NCI-H2227 (cell line): ENCODE data around the gene NTSR1.

ENCODE experiments used
- DNase-seq: peaks from one replicate; lab custom pipeline; 2025; ENCODE audit not compliant: unreplicated experiment; lab: John Stamatoyannopoulos, UW

Gene NTSR1

DNA sequence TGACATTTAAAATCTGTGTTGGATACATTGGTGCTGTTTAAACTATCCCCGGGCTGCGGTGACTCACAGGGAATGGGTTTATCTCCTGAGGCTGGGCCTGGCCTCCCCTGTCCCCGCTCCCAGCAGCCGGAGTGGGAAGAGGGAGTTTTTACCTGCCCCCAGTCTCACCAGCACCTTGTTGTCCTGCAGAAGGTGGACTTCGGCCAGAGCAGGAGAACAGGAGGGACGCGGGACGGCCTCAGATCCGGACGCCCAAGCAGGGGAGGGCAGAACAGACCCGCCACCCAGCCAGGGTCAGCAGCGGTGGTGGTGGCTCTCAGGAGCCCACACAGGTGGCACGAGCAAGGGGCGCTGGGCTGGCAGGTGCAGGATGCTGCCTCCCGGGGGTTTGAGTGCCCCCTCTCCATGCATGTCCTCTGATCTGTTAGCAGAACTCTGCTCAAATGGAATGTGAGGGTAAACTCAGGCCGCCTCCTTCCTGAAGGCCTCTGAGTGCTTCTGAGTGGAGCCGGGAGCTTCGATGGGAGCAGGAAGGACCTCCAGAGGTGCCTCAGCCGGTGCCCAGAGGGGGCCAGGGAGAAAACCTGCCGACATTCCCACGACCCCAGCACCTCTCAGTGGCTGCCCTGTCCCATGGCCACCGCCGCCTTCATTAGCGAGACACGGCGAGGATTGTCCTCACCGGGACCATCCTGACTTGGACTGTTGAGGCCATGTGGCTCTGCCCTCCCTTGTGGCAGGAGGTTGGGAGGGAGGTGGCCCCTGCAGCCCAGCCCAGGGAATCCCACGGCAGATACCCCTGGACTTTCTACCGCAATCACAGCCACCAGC is 44.2 kb downstream of the NTSR1 start:
- no peak for DNase-seq

GRCh38 chr20:62753626-62754025 is 45.0 kb downstream of the NTSR1 start:
- no peak for DNase-seq

DNA sequence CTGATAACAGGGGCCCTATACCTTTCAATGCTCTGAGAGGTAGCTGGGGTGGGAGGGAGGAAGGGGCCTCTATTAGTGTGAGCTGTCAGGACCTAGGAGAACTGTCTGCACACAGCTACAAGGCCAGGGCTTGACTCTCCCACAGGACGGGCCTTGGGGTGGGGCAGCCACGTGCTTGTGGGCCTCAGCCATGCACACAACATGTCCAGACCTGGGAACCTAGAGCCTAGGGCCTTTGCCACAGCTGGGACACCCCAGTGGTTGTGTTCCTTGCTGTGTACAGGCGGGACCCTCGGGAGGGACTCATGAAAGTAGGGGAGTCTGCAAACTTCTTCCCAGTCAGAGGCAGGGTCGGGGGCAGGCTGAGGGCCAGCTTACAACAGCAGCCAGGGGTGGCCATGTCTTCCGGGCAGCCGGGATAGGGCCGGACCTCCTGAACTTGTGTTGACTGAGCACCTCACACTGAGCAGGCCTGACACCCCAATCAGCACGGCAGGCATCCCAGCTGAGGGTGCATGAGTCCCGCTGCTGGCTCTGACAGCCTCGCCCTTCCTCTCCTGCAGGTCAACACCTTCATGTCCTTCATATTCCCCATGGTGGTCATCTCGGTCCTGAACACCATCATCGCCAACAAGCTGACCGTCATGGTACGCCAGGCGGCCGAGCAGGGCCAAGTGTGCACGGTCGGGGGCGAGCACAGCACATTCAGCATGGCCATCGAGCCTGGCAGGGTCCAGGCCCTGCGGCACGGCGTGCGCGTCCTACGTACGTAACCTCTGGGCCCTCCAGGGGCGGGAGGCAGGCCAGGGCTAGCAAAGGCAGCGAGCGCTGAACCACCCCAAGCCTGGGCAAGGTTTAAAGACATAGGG is 45.7 kb downstream of the NTSR1 start:
- no peak for DNase-seq

DNA sequence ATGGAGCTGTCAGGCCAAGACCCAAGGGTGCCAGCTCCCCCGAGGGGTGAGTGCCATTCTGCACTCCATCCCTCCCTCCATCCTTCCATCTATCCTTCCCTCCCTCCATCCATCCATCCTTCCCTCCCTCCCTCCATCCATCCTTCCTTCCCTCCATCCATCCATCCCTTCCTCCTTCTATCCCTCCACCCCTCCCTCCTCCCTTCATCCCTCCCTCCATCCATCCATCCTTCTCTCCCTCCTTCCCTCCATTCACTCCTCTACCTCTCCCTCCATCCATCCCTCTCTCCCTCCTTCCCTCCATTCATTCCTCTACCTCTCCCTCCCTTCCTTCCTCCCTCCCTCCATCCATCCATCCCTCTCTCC is 46.3 kb downstream of the NTSR1 start:
- DNase-seq, result no peak

DNA sequence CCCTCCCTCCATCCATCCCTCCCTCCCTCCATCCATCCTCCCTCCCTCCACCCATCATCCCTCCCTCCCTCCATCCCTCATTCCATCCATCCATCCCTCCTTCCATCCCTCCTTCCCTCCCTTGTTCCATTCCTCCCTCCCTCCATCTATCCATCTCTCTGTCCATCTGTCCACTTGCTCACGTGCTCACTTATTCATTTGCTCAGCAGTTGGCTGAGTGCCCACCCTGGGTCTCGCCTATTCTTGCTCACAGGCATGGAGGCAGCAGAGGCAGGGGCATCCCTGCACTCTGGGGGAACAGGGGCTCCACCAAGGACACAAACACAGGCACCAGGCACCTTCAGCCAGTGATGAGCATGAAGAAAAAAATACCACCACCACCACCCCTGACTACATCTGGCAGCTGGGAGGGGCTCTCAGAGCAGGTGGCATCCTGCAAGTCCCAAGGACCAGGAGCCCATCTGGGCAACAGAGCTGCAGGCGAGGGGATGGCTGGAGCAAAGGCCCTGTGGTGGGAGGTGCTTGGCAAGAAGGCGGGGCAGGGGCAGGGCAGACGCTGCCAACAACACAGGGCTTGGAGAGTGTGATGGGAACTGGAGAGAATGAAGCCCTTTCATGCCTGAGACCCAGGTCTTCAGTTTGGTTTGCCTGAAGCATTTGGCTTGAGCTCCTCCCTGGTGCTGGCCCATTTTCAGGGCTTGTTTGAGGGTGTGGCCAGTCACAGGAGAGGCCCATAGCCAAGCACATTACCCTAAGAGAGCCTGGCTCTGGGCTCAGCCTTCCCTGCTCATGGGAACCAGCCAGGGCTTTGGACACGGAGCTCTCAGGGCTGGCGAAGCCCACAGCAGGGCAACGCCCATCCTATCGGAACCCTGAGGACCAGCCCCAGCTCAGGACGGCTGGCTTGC is 47.4 kb downstream of the NTSR1 start:
- no peak for DNase-seq

GRCh38 chr20:62758226-62758912 is 49.7 kb downstream of the NTSR1 start:
- DNase-seq, result no peak

DNA sequence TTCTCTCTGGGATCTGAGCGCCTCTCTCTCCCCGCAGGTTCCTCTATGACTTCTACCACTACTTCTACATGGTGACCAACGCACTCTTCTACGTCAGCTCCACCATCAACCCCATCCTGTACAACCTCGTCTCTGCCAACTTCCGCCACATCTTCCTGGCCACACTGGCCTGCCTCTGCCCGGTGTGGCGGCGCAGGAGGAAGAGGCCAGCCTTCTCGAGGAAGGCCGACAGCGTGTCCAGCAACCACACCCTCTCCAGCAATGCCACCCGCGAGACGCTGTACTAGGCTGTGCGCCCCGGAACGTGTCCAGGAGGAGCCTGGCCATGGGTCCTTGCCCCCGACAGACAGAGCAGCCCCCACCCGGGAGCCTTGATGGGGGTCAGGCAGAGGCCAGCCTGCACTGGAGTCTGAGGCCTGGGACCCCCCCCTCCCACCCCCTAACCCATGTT is 51.4 kb downstream of the NTSR1 start:
- no peak for DNase-seq

DNA sequence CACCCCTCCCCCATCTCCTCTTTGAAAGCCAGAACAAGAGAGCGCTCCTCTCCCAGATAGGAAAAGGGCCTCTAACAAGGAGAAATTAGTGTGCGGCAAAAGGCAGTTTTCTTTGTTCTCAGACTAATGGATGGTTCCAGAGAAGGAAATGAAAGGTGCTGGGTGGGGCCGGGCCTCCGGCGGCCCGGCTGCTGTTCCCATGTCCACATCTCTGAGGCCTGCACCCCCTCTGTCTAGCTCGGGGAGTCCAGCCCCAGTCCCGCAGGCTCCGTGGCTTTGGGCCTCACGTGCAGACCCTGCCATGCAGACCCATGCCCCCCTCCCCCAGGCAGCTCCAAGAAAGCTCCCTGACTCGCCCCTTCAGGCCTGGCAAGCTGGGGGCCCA is 51.8 kb downstream of the NTSR1 start:
- DNase-seq, result peak; percentile 54

- DNase-seq, result no peak
Observed at GRCh38 chr20:62760856-62761758, 52.5 kb downstream of the NTSR1 start.

DNA sequence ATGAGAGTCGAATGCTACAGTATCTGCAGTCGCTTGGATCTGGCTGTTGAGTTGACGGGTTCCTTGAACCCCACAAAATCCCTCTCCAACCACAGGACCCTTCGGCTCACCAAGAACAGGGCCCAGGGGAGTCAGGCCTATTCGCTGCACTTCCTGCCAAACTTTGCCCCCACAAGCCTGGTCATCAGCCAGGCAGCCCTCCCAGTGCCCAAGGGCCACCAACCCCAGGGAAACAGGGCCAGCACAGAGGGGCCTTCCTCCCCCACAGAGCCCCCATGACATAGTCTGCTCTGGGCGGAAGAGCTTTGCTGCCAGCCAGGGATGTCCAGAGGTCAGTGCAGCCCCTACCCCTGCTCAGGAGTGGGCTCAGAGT is 53.1 kb downstream of the NTSR1 start:
- no peak for DNase-seq

- DNase-seq, result no peak
Observed at GRCh38 chr20:62762376-62762775, 53.7 kb downstream of the NTSR1 start.

- DNase-seq, result no peak
Observed at GRCh38 chr20:62762801-62763368, 54.2 kb downstream of the NTSR1 start.

- DNase-seq, result no peak
Observed at GRCh38 chr20:62763404-62763803, 54.8 kb downstream of the NTSR1 start.

DNA sequence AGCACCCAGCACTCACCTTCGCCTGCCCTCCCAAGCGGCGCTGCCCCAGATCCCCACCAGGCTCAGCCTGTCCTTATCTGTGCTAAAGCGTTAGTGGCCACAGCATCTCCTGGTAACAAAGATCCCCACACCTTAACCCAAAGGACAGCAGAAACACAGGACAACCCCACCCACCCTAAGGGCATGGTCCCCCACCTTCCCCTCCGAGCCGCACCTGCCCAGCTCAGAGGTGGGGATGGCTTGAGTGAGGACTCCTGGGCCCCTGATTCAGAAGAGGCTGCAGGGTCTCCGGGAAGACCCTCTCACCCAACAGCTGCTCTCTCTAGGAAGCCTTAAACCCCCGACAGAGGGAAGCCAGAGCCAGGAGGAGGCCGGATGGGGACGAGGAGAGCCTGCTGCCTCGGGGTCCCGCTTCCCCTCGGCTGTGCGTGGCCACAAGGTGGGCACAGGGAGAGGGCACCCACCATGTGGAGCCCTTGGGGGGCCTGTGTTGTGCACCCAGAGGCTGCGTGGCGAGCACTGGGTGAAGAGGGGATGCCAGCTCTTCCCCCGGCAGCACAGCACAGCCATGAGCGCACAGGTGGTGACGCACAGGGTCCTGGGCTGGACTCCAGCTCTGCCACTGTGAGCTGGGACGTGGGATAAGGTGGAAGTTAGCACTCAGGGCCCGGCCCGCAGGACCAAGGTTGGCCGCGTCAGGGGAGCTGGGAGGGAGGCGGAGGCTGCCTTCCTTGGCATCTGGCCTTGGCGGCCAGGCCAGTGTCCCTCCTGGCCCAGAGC is 55.7 kb downstream of the NTSR1 start:
- DNase-seq, result no peak

GRCh38 chr20:62765021-62765420 is 56.4 kb downstream of the NTSR1 start:
- no peak for DNase-seq

GRCh38 chr20:62765432-62766070 is 56.9 kb downstream of the NTSR1 start:
- DNase-seq, result no peak

- DNase-seq, result no peak
Observed at GRCh38 chr20:62766071-62766450, 57.4 kb downstream of the NTSR1 start.

DNA sequence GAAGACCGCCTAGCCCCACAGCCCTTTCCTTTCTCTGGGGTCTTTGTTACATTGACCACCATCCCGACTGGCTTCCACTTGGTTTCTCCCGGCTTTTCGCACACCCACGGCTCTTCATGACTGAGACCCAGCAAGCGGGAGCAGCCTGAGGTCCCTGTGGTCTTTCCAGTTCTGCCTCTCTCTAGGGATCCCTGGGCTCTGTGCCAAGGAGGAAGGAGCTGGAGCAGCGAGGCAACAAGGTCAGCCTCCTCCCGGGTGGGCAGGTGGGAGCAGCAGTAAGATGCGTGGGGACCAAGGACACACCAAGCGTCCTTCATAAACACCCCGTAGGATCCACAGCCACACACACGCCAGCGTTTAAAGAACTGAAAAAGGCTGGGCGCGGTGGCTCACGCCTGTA is 58.1 kb downstream of the NTSR1 start:
- no peak for DNase-seq
